Subcutaneous abdominal adipose tissue (tissue), 5 donors: Measurements from ENCODE around the gene CNGA3.
"Not testable (repeated sequence)": the region's sequence is repeated elsewhere in the genome, so short reads cannot be mapped to it uniquely, and the experiment has no call there.

Source experiments
- H3K27ac ChIP-seq: one replicate; pipeline ENCODE4 v1.7.0; 2013; ENCODE audit warnings: low read depth, mild to moderate bottlenecking, inconsistent platforms, low read length, moderate library complexity
- H3K27me3 ChIP-seq, 5 donors: one replicate each; pipeline ENCODE4 v1.7.0; 2013; ENCODE audit warnings: low read length in 5 of 5, inconsistent platforms in 1 of 5; ENCODE audit not compliant: control insufficient read depth in 5 of 5, insufficient read depth in 4 of 5
- H3K36me3 ChIP-seq, 5 donors: one replicate each; pipeline ENCODE4 v1.7.0; 2013; ENCODE audit warnings: low read length in 5 of 5; ENCODE audit not compliant: control insufficient read depth in 5 of 5, insufficient read depth in 5 of 5
- H3K4me1 ChIP-seq, 5 donors: one replicate each; pipeline ENCODE4 v1.7.0; 2013; ENCODE audit warnings: low read length in 5 of 5, mild to moderate bottlenecking in 3 of 5, moderate library complexity in 1 of 5; ENCODE audit not compliant: control insufficient read depth in 5 of 5, insufficient read depth in 5 of 5
- H3K4me3 ChIP-seq, 5 donors: one replicate each; pipeline ENCODE4 v1.7.0; 2013; ENCODE audit warnings: low read length in 5 of 5, low read depth in 1 of 5
- H3K9ac ChIP-seq, 5 donors: one replicate each; pipeline ENCODE4 v1.7.0; 2013; ENCODE audit warnings: low read length in 5 of 5, mild to moderate bottlenecking in 4 of 5, moderate library complexity in 3 of 5
- H3K9me3 ChIP-seq, 5 donors: one replicate each; pipeline ENCODE4 v1.7.0; 2013; ENCODE audit warnings: low read length in 5 of 5; ENCODE audit not compliant: control insufficient read depth in 5 of 5
- donor health status: healthy.
- donor health status: healthy.
- donor health status: healthy.
- donor health status: healthy.
- donor health status: healthy.

CNGA3 gene

DNA sequence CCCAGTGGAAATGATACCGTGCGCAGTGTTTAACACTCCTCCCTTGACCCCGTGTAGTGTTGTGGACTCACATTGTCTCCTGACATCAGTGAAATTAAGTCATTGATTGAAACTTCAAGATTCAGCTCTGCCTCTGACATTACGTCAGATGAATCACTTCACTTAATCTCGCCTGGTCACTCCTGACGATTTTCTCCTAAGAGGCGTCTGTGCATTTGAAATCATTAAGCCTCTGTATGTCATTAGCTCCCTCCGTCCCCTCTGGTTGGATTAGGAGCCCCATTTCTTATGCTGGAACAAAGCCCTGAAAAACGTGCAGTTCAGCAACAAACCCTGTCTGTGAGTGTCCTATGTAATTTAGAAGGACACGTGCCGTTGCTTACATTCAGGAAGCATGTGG lies 36.7 kb upstream of the CNGA3 start:
- Histone ChIP-seq H3K9ac (no peak overlapping the region), H3K27me3 (peaks cover 4 to 25% (median 15%) of the 10 kb centered on the region in 5 donors)

DNA sequence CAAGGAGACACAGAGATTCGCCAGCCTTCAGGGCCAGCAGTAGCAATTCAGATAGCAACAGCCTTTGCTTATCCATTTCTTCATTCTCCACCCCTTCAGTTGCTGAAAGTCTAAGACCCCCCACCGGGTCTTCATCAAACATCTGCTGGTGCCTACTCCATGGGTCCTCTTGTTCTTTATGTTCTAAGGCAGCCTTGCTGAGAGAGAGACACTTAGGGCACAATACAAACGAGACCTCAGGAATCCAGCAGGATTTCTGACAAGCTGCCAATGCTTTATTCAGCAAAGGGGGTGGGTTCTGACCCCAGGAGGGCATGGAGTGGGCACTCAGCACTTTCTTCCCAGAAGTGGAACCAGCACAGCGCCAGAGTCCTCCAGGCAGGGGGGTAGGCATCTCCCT lies 36.2 kb upstream of the CNGA3 start:
- H3K4me3 ChIP-seq, result no peak overlapping the region

More for the DNA sequence above, 36.7 kb upstream of the CNGA3 start:
- Histone ChIP-seq H3K27ac (no peak overlapping the region), H3K4me1 (no peaks in the 10 kb centered on the region), H3K4me3 (no peak overlapping the region), H3K36me3 (no peaks in the 10 kb centered on the region), H3K9me3 (no peaks in the 10 kb centered on the region)

DNA sequence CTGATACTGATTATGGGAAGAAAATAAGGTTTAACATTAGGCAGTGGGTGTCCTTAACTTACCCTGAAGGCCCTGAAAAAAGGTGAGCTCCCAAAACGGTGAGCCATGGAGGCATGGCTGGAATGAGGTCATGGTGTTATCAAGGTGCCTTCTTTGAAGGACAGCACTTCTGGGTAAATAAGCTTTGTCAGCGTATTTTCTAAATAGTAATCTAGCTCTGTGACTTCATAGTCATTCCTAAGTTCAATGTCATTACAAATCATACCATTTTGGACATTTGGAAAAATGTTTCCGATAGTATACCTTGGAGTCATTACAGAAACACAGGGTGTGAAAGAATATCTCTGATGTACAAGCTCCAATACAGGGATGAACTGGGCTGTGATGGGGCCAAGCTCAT lies 35.2 kb upstream of the CNGA3 start:
- Histone ChIP-seq H3K27me3 (peaks cover 0 to 25% (median 12%) of the 10 kb centered on the region in 5 donors), H3K27ac (no peak overlapping the region), H3K9me3 (no peaks in the 10 kb centered on the region), H3K9ac (no peak overlapping the region), H3K36me3 (no peaks in the 10 kb centered on the region), H3K4me3 (no peak overlapping the region), H3K4me1 (no peaks in the 10 kb centered on the region)

More for the DNA sequence above, 36.2 kb upstream of the CNGA3 start:
- H3K36me3 ChIP-seq, result no peaks in the 10 kb centered on the region
- H3K27ac ChIP-seq, result no peak overlapping the region
- H3K9ac ChIP-seq, result no peak overlapping the region
- H3K27me3 ChIP-seq, result peaks cover 0 to 25% (median 12%) of the 10 kb centered on the region in 5 donors
- no peaks in the 10 kb centered on the region for H3K4me1 ChIP-seq
- no peaks in the 10 kb centered on the region for H3K9me3 ChIP-seq

DNA sequence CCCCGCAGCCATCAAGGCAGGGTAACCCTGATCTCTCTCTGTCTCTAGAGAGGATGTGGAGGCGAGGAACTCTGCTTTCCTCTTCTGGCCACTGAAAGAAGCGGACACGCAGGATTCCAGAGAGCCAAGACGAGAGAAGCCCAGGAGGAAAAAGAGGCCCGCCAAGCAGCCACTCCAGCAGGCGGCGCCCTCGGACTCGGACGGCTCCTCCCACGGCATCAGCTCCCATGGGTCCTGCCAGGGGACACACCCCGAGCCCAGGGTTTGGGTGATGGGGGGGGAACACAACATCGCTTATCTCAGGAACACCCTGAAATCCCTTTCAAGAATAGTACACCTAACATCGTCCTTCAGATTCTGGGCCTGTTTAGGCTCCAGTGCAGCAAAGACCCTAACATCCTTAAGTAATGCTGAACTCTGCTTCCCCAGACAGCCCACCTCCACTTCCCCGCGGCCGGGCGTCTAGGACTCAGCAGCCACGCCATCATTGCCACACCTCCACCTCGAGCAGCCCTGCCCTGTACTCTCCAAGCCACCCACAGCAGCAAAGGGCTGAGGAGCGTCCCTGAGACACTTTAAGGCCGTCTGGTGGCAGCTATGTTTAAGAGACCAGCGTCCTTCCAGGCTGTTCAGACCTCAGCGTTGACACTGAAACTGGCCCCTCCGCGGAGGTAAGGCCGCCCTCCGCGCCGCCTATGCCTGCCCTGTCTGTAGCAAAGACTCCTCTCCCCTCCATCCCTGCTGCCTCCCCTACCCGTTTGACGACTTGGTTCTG lies 34.3 kb upstream of the CNGA3 start:
- no peaks in the 10 kb centered on the region for H3K9me3 ChIP-seq
- no peaks in the 10 kb centered on the region for H3K4me1 ChIP-seq
- no peak overlapping the region for H3K4me3 ChIP-seq
- H3K27ac ChIP-seq, result no peak overlapping the region
- peaks cover 0 to 25% (median 12%) of the 10 kb centered on the region in 5 donors for H3K27me3 ChIP-seq
- no peaks in the 10 kb centered on the region for H3K36me3 ChIP-seq
- H3K9ac ChIP-seq, result no peak overlapping the region

DNA sequence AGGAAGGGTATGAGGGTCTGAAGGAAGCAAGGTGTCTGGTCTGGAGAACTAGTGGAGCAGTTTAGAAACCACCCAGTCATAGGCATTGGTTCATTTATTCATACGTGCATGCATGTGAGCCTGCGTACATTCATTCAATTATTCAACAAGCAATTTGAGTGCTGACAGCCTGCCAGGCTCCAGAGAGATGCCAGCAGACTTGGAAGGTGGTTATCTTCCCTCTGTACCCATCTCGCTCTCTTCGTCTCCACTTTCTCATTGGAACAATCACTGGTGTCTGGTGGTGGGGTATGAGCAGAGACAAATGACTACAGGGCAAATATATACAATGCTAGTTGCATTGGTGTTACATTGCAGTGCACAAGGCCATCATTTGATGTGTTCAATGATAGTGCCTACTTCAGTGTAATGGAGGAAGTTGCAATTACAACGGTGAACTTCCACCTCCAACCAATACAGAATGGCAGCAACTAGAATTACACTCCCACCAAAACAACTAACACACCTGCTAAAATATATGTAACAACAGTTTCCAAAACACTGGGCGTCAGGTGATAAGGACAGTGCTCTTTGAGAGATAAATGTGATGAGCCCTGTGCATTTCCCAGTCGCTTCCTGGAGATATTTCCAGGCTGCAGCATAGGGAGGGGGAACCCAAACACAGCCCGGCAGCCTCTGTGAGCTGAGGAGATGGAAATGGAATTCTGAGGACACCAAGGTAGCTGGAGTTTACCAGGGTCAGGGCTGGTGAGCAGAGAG lies 32.6 kb upstream of the CNGA3 start:
- H3K4me3 ChIP-seq, result no peak overlapping the region
- no peaks in the 10 kb centered on the region for H3K4me1 ChIP-seq
- H3K27ac ChIP-seq, result no peak overlapping the region
- no peak overlapping the region for H3K9ac ChIP-seq
- H3K36me3 ChIP-seq, result no peaks in the 10 kb centered on the region
- H3K9me3 ChIP-seq, result no peaks in the 10 kb centered on the region
- H3K27me3 ChIP-seq, result peaks cover 0 to 16% (median 6%) of the 10 kb centered on the region in 5 donors

DNA sequence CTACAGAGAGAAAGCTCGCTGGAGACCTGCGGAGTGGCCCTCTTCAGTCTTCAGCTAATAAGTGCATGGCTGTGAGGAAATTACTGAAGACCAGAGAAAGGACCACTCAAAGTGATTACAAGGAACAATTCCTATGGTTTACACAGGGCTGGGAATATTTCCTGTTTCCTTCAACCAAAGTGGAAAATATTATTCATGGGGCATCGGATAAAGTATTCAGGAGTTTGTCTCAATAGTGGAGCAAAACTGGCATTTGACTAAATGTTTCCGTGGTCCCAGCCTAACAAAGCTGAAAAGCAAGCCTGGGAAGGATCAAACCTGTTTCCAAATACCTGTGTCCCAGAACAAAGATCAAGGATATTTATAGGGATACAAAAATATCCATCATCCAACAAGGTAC lies 32.0 kb upstream of the CNGA3 start:
- Histone ChIP-seq H3K27ac (no peak overlapping the region), H3K36me3 (no peaks in the 10 kb centered on the region), H3K9ac (no peak overlapping the region), H3K27me3 (peaks cover 0 to 15% (median 5%) of the 10 kb centered on the region in 5 donors), H3K9me3 (peaks cover 0 to 1% (median 0%) of the 10 kb centered on the region in 5 donors), H3K4me3 (no peak overlapping the region), H3K4me1 (no peaks in the 10 kb centered on the region)

DNA sequence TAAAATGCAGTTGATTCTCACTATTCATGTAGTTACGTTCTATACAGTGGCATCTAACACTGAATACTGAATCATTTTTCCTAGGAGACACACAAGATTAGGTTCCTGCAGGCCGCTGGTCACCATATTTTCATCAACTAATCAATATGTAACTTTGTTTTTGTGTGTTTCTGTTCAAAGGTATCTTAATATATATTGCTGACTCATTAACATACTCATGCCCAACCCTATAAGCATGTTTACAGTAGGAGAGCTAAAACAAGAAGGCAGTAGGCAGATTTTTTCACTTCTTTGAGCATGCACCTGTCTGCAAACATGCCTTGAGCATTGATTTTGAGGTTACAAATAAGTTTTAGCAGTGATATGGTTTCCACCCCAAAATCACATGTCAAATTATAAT lies 30.3 kb upstream of the CNGA3 start:
- Histone ChIP-seq H3K9ac (no peak overlapping the region), H3K27ac (no peak overlapping the region), H3K27me3 (peaks cover 0 to 12% (median 5%) of the 10 kb centered on the region in 5 donors), H3K4me1 (no peaks in the 10 kb centered on the region), H3K9me3 (peaks cover 0 to 18% (median 13%) of the 10 kb centered on the region in 5 donors), H3K36me3 (no peaks in the 10 kb centered on the region), H3K4me3 (no peak overlapping the region)

DNA sequence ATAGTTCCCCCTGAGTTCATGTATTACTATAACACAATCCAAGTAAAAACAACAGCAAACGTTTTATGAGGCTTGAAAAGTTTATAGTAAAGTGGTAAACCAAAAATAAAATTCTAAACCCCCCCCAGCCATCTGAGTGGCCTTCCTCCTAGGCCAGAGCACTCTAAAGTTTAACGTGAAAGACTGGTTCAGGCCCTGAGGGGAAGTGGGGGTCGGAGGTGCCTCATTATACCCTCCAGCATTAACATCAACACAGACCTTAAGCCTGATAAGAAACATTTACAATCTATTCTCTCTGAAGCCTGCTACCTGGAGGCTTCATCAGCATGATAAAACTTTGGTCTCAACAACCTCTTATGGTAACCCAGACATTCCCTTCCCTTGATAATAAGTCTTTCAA lies 29.0 kb upstream of the CNGA3 start:
- H3K4me3 ChIP-seq, result no peak overlapping the region
- H3K27ac ChIP-seq, result no peak overlapping the region
- H3K9me3 ChIP-seq, result peaks cover 0 to 28% (median 23%) of the 10 kb centered on the region in 5 donors
- H3K9ac ChIP-seq, result no peak overlapping the region
- H3K36me3 ChIP-seq, result no peaks in the 10 kb centered on the region
- H3K27me3 ChIP-seq, result peaks cover 0 to 4% (median 0%) of the 10 kb centered on the region in 5 donors
- no peaks in the 10 kb centered on the region for H3K4me1 ChIP-seq

DNA sequence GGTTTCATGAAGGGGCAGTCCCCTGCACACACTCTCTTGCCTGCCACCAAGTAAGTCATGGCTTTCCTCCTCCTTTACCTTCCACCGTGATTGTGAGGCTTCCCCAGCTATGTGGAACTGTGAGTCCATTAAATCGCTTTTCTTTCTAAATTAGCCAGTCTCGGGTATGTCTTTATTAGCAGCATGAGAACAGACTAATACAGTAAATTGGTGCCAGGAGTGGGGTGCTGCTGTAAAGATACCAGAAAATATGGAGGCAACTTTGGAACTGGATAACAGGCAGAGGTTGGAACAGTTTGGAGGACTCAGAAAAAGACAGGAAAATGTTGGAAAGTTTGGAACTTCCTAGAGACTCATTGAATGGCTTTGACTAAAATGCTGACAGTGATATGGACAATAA lies 26.1 kb upstream of the CNGA3 start:
- peak overlapping the region in 1 of 5 donors; percentile 21 for H3K4me3 ChIP-seq
- H3K27me3 ChIP-seq, H3K9ac ChIP-seq, H3K27ac ChIP-seq, H3K36me3 ChIP-seq, H3K4me1 ChIP-seq: not testable (repeated sequence)
- H3K9me3 ChIP-seq, result peaks cover 0 to 42% (median 37%) of the 10 kb centered on the region in 5 donors

DNA sequence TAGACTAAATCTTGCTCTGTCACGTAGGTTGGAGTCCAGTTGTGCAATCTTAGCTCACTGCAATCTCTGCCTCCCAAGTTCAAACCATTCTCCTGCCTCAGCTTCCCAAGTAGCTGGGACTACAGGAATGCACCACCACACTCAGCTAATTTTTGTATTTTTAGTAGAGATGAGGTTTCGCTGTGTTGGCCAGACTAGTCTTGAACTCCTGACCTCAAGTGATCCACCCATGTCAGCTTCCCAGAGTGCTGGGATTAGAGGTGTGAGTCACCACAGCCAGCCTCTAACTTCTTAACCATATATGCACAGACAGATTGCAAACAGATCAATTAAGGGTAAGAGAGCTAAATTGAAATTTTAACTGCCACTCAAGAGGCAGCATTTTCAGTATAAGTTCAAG lies 22.1 kb upstream of the CNGA3 start:
- H3K9me3 ChIP-seq, result peaks cover 0 to 55% (median 42%) of the 10 kb centered on the region in 5 donors
- no peak overlapping the region for H3K4me3 ChIP-seq
- no peak overlapping the region for H3K9ac ChIP-seq
- H3K27ac ChIP-seq, result no peak overlapping the region
- no peaks in the 10 kb centered on the region for H3K4me1 ChIP-seq
- no peaks in the 10 kb centered on the region for H3K27me3 ChIP-seq
- H3K36me3 ChIP-seq, result no peaks in the 10 kb centered on the region
